ENCODE data around the gene SDHAF3. TPM values are rescaled to one million over a fixed set of nuclear protein-coding genes. Genes with fewer than 3 reads are reported as not detected.

Gene SDHAF3
- total RNA-seq, 1 experiment from 2014 or later = 25.0 TPM

- BruUV-seq (replicated peaks) = no TSS peak
- Histone ChIP-seq H2AFZ (ENCODE audit: low read depth, low read length, poor library complexity, severe bottlenecking) (no peak overlapping the region), H3K27me3 (ENCODE audit: insufficient read depth, low read length) (0 out of 2 replicates have a peak, but pooled peaks cover 4% of the 10 kb centered on the region), H3K4me3 (replicated peaks in 1 of 2; ENCODE audit: low read depth in 1 of 2, low read length in 2 of 2) (no peak overlapping the region), H3K4me1 (ENCODE audit: control insufficient read depth in 1 of 2, insufficient read depth in 2 of 2, low read length in 2 of 2) (peaks cover 0 to 12% of the 10 kb centered on the region in 2 experiments; a peak in 2 of 4 replicates), H3K9ac (ENCODE audit: low read length) (no peak overlapping the region), H3K9me2 (ENCODE audit: insufficient read depth) (no peaks in the 10 kb centered on the region), H3K27ac (ENCODE audit: low read depth, low read length) (no peak overlapping the region), H4K20me1 (ENCODE audit: insufficient read depth) (no peaks in the 10 kb centered on the region), H3K79me2 (ENCODE audit: insufficient read depth, low read length) (no peaks in the 10 kb centered on the region), H3K4me2 (ENCODE audit: low read length) (no peak overlapping the region), H3K9me3 (ENCODE audit: control insufficient read depth in 1 of 2, insufficient read depth in 1 of 2, low read depth in 1 of 2, low read length in 2 of 2) (no peaks in the 10 kb centered on the region), H3K36me3 (ENCODE audit: control insufficient read depth in 1 of 2, insufficient read depth in 2 of 2, low read length in 2 of 2) (no peaks in the 10 kb centered on the region)
- intact Hi-C loops (cut with micrococcal nuclease) = no loop called here
- DNase-seq (ENCODE audit: low read depth, low spot score) (no peak), ATAC-seq (no peak)
- ChIA-PET RAD21 (ENCODE audit: low non-redundant PET in 1 of 2, low total read pairs in 2 of 2, uncharacterized antibody in 2 of 2, unreplicated experiment in 2 of 2) (no interaction called here), POLR2A (no interaction called here), CTCF (no interaction called here)
- TF ChIP-seq ATF3 (IDR thresholded peaks at IDR 0.05) (no peak), CEBPB (IDR thresholded peaks at IDR 0.05; ENCODE audit: low read depth) (no peak), ELF1 (IDR thresholded peaks at IDR 0.05; ENCODE audit: borderline replicate concordance, low read depth) (no peak), EZH2 (IDR thresholded peaks at IDR 0.05) (no peak), POLR2A (IDR thresholded peaks at IDR 0.05; ENCODE audit: borderline replicate concordance, extremely low read depth, insufficient read depth, insufficient read length) (no peak), YY1 (IDR thresholded peaks at IDR 0.05; ENCODE audit: extremely low read depth, insufficient replicate concordance, low read depth, low read length) (no peak), JUND (IDR thresholded peaks at IDR 0.05) (no peak), CBX3 (IDR thresholded peaks at IDR 0.05; ENCODE audit: low read depth) (no peak)
- TF ChIP-seq, protein P1, sequence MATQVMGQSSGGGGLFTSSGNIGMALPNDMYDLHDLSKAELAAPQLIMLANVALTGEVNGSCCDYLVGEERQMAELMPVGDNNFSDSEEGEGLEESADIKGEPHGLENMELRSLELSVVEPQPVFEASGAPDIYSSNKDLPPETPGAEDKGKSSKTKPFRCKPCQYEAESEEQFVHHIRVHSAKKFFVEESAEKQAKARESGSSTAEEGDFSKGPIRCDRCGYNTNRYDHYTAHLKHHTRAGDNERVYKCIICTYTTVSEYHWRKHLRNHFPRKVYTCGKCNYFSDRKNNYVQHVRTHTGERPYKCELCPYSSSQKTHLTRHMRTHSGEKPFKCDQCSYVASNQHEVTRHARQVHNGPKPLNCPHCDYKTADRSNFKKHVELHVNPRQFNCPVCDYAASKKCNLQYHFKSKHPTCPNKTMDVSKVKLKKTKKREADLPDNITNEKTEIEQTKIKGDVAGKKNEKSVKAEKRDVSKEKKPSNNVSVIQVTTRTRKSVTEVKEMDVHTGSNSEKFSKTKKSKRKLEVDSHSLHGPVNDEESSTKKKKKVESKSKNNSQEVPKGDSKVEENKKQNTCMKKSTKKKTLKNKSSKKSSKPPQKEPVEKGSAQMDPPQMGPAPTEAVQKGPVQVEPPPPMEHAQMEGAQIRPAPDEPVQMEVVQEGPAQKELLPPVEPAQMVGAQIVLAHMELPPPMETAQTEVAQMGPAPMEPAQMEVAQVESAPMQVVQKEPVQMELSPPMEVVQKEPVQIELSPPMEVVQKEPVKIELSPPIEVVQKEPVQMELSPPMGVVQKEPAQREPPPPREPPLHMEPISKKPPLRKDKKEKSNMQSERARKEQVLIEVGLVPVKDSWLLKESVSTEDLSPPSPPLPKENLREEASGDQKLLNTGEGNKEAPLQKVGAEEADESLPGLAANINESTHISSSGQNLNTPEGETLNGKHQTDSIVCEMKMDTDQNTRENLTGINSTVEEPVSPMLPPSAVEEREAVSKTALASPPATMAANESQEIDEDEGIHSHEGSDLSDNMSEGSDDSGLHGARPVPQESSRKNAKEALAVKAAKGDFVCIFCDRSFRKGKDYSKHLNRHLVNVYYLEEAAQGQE (IDR thresholded peaks at IDR 0.05; ENCODE audit: low read depth) = no peak
- TF ChIP-seq, protein P2, sequence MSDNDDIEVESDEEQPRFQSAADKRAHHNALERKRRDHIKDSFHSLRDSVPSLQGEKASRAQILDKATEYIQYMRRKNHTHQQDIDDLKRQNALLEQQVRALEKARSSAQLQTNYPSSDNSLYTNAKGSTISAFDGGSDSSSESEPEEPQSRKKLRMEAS (IDR thresholded peaks at IDR 0.05) = no peak
Measured at GRCh38 chr7:97081521-97082300, 35.8 kb upstream of the SDHAF3 start.

All from HCT116 (cell line).